SK-N-SH (cell line): ENCODE data around the gene FBXO36. TPM values are rescaled to one million over a fixed set of nuclear protein-coding genes. Genes with fewer than 3 reads are reported as not detected.

Experiments used
- CTCF ChIA-PET: fragments of 300-600, 350-600 bp; formaldehyde crosslinking; extraction: SDS; loops from one replicate; lab custom pipeline; 2021; lab: Yijun Ruan, JAX
- POLR2A ChIA-PET: fragments of 350-600 bp; sonication (Branson Sonifier 250); formaldehyde crosslinking; extraction: SDS; loops from one replicate; lab custom pipeline; 2020; ENCODE audit warnings: antibody characterized with exemption, inconsistent platforms; lab: Yijun Ruan, JAX
- DNase-seq: peaks from one replicate; pipeline ENCODE4 v3.0.0; 2012
- H2AFZ ChIP-seq: fragments of 200-600 bp; sonication (generic); 2 replicates; pipeline ENCODE4 v1.8.1; 2016; ENCODE audit warnings: antibody characterized with exemption, mild to moderate bottlenecking, low read depth
- H3F3A ChIP-seq: fragments of 200-600 bp; sonication (generic); replicated peaks from 2 replicates; pipeline ENCODE3; 2016; ENCODE audit warnings: antibody characterized with exemption, mild to moderate bottlenecking; ENCODE audit not compliant: insufficient read depth
- H3K27ac ChIP-seq, 2 experiments: fragments of 200-500 bp in 1 of 2; fragments of 200-600 bp in 1 of 2; sonication (Bioruptor generic) in 1 of 2; sonication (generic), shearing (Covaris generic) in 1 of 2; 2 replicates each; pipeline versions ENCODE4 v1.5.1 to v1.6.1; 2014 to 2016; ENCODE audit warnings: low read depth in 2 of 2, inconsistent platforms in 1 of 2, low read length in 1 of 2, mild to moderate bottlenecking in 1 of 2, mixed read lengths in 1 of 2
- H3K27me3 ChIP-seq: fragments of 200-600 bp; sonication (generic), shearing (Covaris generic); 2 replicates; pipeline ENCODE4 v1.6.1; 2016; ENCODE audit warnings: mixed run types; ENCODE audit not compliant: insufficient read depth
- H3K36me3 ChIP-seq, 2 experiments: fragments of 200-500 bp in 1 of 2; fragments of 200-600 bp in 1 of 2; sonication (Bioruptor generic) in 1 of 2; sonication (generic) in 1 of 2; replicated peaks in 1 of 2; 2 replicates each; pipeline versions ENCODE3 to v1.5.1; 2014 to 2016; ENCODE audit warnings: low read length in 1 of 2, mild to moderate bottlenecking in 1 of 2; ENCODE audit not compliant: insufficient read depth in 2 of 2, control insufficient read depth in 1 of 2
- H3K4me1 ChIP-seq, 2 experiments: fragments of 200-500 bp in 1 of 2; fragments of 200-600 bp in 1 of 2; sonication (Bioruptor generic) in 1 of 2; sonication (generic), shearing (Covaris generic) in 1 of 2; 2 replicates each; pipeline versions ENCODE4 v1.5.1 to v1.6.1; 2014 to 2016; ENCODE audit warnings: low read depth in 1 of 2, low read length in 1 of 2, mixed run types in 1 of 2; ENCODE audit not compliant: insufficient read depth in 2 of 2, control insufficient read depth in 1 of 2
- H3K4me2 ChIP-seq: fragments of 200-600 bp; sonication (generic), shearing (Covaris generic); 2 replicates; pipeline ENCODE4 v1.6.1; 2017; ENCODE audit warnings: mixed run types
- H3K4me3 ChIP-seq, 2 experiments: fragments of 200-500 bp in 1 of 2; fragments of 200-600 bp in 1 of 2; sonication (Bioruptor generic) in 1 of 2; sonication (generic), shearing (Covaris generic) in 1 of 2; 2 replicates each; pipeline versions ENCODE4 v1.5.1 to v1.8.1; 2014 to 2016; ENCODE audit warnings: low read depth in 2 of 2, inconsistent platforms in 1 of 2, low read length in 1 of 2, mild to moderate bottlenecking in 1 of 2, mixed read lengths in 1 of 2, moderate library complexity in 1 of 2
- H3K79me2 ChIP-seq: fragments of 200-600 bp; sonication (generic); 2 replicates; pipeline ENCODE4 v1.8.1; 2017; ENCODE audit warnings: mild to moderate bottlenecking; ENCODE audit not compliant: insufficient read depth
- H3K9ac ChIP-seq: fragments of 200-600 bp; sonication (generic); 2 replicates; pipeline ENCODE4 v1.6.1; 2017; ENCODE audit warnings: mixed run types
- H3K9me2 ChIP-seq: fragments of 200-600 bp; sonication (generic); 2 replicates; pipeline ENCODE4 v1.6.1; 2017; ENCODE audit warnings: mixed run types
- H3K9me3 ChIP-seq: fragments of 200-600 bp; sonication (generic); 2 replicates; pipeline ENCODE4 v1.6.1; 2017; ENCODE audit warnings: mixed run types, mild to moderate bottlenecking, moderate library complexity
- H4K20me1 ChIP-seq: fragments of 200-600 bp; sonication (generic); 2 replicates; pipeline ENCODE4 v1.6.1; 2017; ENCODE audit warnings: mild to moderate bottlenecking, mixed run types; ENCODE audit not compliant: insufficient read depth
- CHD2 ChIP-seq: fragments of 150-350 bp; IDR thresholded peaks from 2 replicates; pipeline ENCODE4 v1.6.1; 2018; ENCODE audit warnings: low read length; ENCODE audit not compliant: partially characterized antibody
- ELF1 ChIP-seq: IDR thresholded peaks from 2 replicates; pipeline ENCODE4 v1.4.0; 2012
- FOSL2 ChIP-seq: IDR thresholded peaks from 2 replicates; pipeline ENCODE4 v1.4.0; 2012; ENCODE audit warnings: low read depth, mild to moderate bottlenecking, moderate library complexity, borderline replicate concordance
- FOXJ3 ChIP-seq: sonication (generic); formaldehyde crosslinking; IDR thresholded peaks from 2 replicates; pipeline ENCODE4 v1.5.1; 2020; ENCODE audit warnings: mild to moderate bottlenecking, missing genetic modification reagents
- FOXM1 ChIP-seq: IDR thresholded peaks from 2 replicates; pipeline ENCODE4 v1.4.0; 2012; ENCODE audit warnings: low read depth, mild to moderate bottlenecking
- GABPA ChIP-seq: IDR thresholded peaks from 2 replicates; pipeline ENCODE4 v1.4.0; 2012; ENCODE audit warnings: low read depth, mild to moderate bottlenecking
- GATA2 ChIP-seq: sonication (generic); formaldehyde crosslinking; IDR thresholded peaks from 2 replicates; pipeline ENCODE4 v1.5.0; 2020; ENCODE audit warnings: mild to moderate bottlenecking, missing genetic modification reagents
- IRF3 ChIP-seq: fragments of 150-350 bp; IDR thresholded peaks from 2 replicates; pipeline ENCODE4 v1.6.1; 2016; ENCODE audit warnings: mild to moderate bottlenecking, low read depth, low read length
- JUND ChIP-seq: IDR thresholded peaks from 2 replicates; pipeline ENCODE4 v1.4.0; 2012
- MAX ChIP-seq: IDR thresholded peaks from 2 replicates; pipeline ENCODE4 v1.4.0; 2012; ENCODE audit warnings: low read depth
- NFIC ChIP-seq: IDR thresholded peaks from 2 replicates; pipeline ENCODE4 v1.4.0; 2012; ENCODE audit warnings: borderline replicate concordance
- NRF1 ChIP-seq: IDR thresholded peaks from 2 replicates; pipeline ENCODE4 v1.6.1; 2012; ENCODE audit warnings: low read depth, mild to moderate bottlenecking, low read length
- PBX3 ChIP-seq: IDR thresholded peaks from 2 replicates; pipeline ENCODE4; 2012
- RAD21 ChIP-seq: IDR thresholded peaks from 2 replicates; pipeline ENCODE4 v1.6.1; 2012; ENCODE audit warnings: mild to moderate bottlenecking, low read length
- RCOR1 ChIP-seq: fragments of 150-350 bp; IDR thresholded peaks from 2 replicates; pipeline ENCODE4 v1.6.1; 2017; ENCODE audit warnings: antibody characterized with exemption, low read length
- REST ChIP-seq: IDR thresholded peaks from 2 replicates; pipeline ENCODE4 v1.6.1; 2012; ENCODE audit warnings: mild to moderate bottlenecking, low read depth, low read length, moderate library complexity
- RFX5 ChIP-seq: IDR thresholded peaks from 2 replicates; pipeline ENCODE4 v1.6.1; 2012; ENCODE audit warnings: mild to moderate bottlenecking, improper control_type of control experiment, low read length
- RXRA ChIP-seq: IDR thresholded peaks from 2 replicates; pipeline ENCODE4 v1.4.0; 2012; ENCODE audit warnings: low read depth, mild to moderate bottlenecking, borderline replicate concordance
- SIN3A ChIP-seq: IDR thresholded peaks from 2 replicates; pipeline ENCODE4 v1.6.1; 2012; ENCODE audit warnings: low read depth, mild to moderate bottlenecking, low read length, moderate library complexity, borderline replicate concordance
- TAF1 ChIP-seq: IDR thresholded peaks from 2 replicates; pipeline ENCODE4 v1.6.1; 2012; ENCODE audit warnings: low read depth, mild to moderate bottlenecking, low read length, moderate library complexity, borderline replicate concordance
- USF1 ChIP-seq: IDR thresholded peaks from 2 replicates; pipeline ENCODE4 v1.4.0; 2012; ENCODE audit warnings: low read depth, borderline replicate concordance
- YY1 ChIP-seq: IDR thresholded peaks from 2 replicates; pipeline ENCODE4 v1.4.0; 2012; ENCODE audit warnings: low read depth, mild to moderate bottlenecking
- ZBTB33 ChIP-seq: IDR thresholded peaks from 2 replicates; pipeline ENCODE4 v1.4.0; 2012; ENCODE audit warnings: low read depth, borderline replicate concordance
- WGBS: methylation state at CpG from one replicate; pipeline ENCODE4 v1.1.6; 2017; ENCODE audit warnings: low lambda C conversion rate; 5-methylcytosine and 5-hydroxymethylcytosine counted together
- polyA plus RNA-seq, 3 experiments: library from polyadenylated mRNA; depleted of rRNA; stranded (reverse); fragments of >200 nt; gene quantifications; 2 replicates each; pipeline ENCODE4 v1.2.3, GENCODE V29; 2012

FBXO36 gene
- polyA plus RNA-seq, 1 of the 3 experiments (the other 2 are of a cell fraction), result 3.9 TPM

- TF ChIP-seq REST (no peak), FOSL2 (no peak), RCOR1 (no peak), USF1 (no peak), ELF1 (no peak)
Observed at GRCh38 chr2:229993236-229993635, 70.9 kb downstream of the FBXO36 start (continued).

GRCh38 chr2:229996320-229996719 lies 74.0 kb downstream of the FBXO36 start:
- H3K4me3 ChIP-seq, result no peak overlapping the region
- H3K27me3 ChIP-seq, result no peaks in the 10 kb centered on the region
- no peaks in the 10 kb centered on the region for H3K9me2 ChIP-seq
- no peaks in the 10 kb centered on the region for H3K9me3 ChIP-seq
- H3K4me1 ChIP-seq, result peaks cover 0 to 3% of the 10 kb centered on the region in 2 experiments; a peak in 2 of 4 replicates
- H4K20me1 ChIP-seq, result no peaks in the 10 kb centered on the region
- no peak overlapping the region for H2AFZ ChIP-seq
- H3F3A ChIP-seq, result no peaks in the 10 kb centered on the region
- H3K79me2 ChIP-seq, result no peaks in the 10 kb centered on the region
- no peak overlapping the region for H3K9ac ChIP-seq
- 25% methylated on average over 4 of the region's 4 CpGs for WGBS
- POLR2A ChIA-PET, result no interaction called here
- DNase-seq, result peak; percentile 81
- H3K27ac ChIP-seq, result peak overlapping the region in 1 of 2 experiments; percentile 35; a peak in 1 of 4 replicates
- H3K36me3 ChIP-seq, result peaks cover 0 to 3% of the 10 kb centered on the region in 2 experiments
- H3K4me2 ChIP-seq, result no peak overlapping the region
- CTCF ChIA-PET, result interaction anchor here (1.4 to 2.0 kb wide), 3 partner anchors 12 to 195 kb away, joined by 3 to 11 read pairs (median 7); no protein-coding TSS in a partner anchor
- TF ChIP-seq SIN3A, result no peak
- no peak for TF ChIP-seq YY1
- TF ChIP-seq RXRA, result no peak
- no peak for TF ChIP-seq FOXM1
- TF ChIP-seq JUND, result no peak; the same call in 1 of the 2 replicates
- TF ChIP-seq FOXJ3 (CRISPR knock-in tag), result peak; percentile 84
- no peak for TF ChIP-seq IRF3
- no peak for TF ChIP-seq GABPA
- 0 out of 2 replicates have a peak, but pooled peaks have one; percentile 7 for TF ChIP-seq USF1
- TF ChIP-seq ZBTB33, result no peak
- no peak for TF ChIP-seq NRF1
- TF ChIP-seq RFX5, result no peak
- TF ChIP-seq TAF1, result no peak
- no peak for TF ChIP-seq NFIC
- TF ChIP-seq PBX3, result peak; percentile 76
- peak; percentile 97 for TF ChIP-seq GATA2 (CRISPR knock-in tag)
- no peak for TF ChIP-seq MAX
- TF ChIP-seq CHD2, result no peak
- TF ChIP-seq RAD21, result no peak
- TF ChIP-seq ELF1, result no peak
- no peak for TF ChIP-seq FOSL2
